ENCODE data around the gene KRTAP3-2.

The KRTAP3-2 gene

GRCh38 chr17:41029633-41030245 is 30.0 kb upstream of the KRTAP3-2 start, which contains the start of gene KRTAP1-4:
Gene KRTAP1-4 (minus strand): TSS chr17:41030195. CDS start chr17:41030078, 117 bp downstream.
- no peak within 1 kb of the TSS for H3K4me3 ChIP-seq (ENCODE audit: low read depth, low read length)
- TF ChIP-seq, protein P1, sequence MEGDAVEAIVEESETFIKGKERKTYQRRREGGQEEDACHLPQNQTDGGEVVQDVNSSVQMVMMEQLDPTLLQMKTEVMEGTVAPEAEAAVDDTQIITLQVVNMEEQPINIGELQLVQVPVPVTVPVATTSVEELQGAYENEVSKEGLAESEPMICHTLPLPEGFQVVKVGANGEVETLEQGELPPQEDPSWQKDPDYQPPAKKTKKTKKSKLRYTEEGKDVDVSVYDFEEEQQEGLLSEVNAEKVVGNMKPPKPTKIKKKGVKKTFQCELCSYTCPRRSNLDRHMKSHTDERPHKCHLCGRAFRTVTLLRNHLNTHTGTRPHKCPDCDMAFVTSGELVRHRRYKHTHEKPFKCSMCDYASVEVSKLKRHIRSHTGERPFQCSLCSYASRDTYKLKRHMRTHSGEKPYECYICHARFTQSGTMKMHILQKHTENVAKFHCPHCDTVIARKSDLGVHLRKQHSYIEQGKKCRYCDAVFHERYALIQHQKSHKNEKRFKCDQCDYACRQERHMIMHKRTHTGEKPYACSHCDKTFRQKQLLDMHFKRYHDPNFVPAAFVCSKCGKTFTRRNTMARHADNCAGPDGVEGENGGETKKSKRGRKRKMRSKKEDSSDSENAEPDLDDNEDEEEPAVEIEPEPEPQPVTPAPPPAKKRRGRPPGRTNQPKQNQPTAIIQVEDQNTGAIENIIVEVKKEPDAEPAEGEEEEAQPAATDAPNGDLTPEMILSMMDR (IDR thresholded peaks at IDR 0.05; ENCODE audit: borderline replicate concordance, insufficient read depth, low read depth, low read length) = no peak

GRCh38 chr17:41026715-41027471 is 27.2 kb upstream of the KRTAP3-2 start, which contains the start of gene KRTAP1-5:
Gene KRTAP1-5 (minus strand): TSS chr17:41027208. CDS start chr17:41027155, 53 bp downstream.
- TF ChIP-seq, protein P1 (IDR thresholded peaks at IDR 0.05; ENCODE audit: borderline replicate concordance, insufficient read depth, low read depth, low read length) = no peak

GRCh38 chr17:41024697-41025096 is 25.0 kb upstream of the KRTAP3-2 start:
- TF ChIP-seq, protein P1 (IDR thresholded peaks at IDR 0.05; ENCODE audit: borderline replicate concordance, insufficient read depth, low read depth, low read length) = no peak
- H3K4me3 ChIP-seq (ENCODE audit: low read depth, low read length) = no peak overlapping the region

More at GRCh38 chr17:41026715-41027471, 27.2 kb upstream of the KRTAP3-2 start, which contains the start of gene KRTAP1-5:
- H3K4me3 ChIP-seq (ENCODE audit: low read depth, low read length) = no peak within 1 kb of the TSS

GRCh38 chr17:41020336-41020735 is 20.6 kb upstream of the KRTAP3-2 start:
- no peak overlapping the region for H3K4me3 ChIP-seq (ENCODE audit: low read depth, low read length)

GRCh38 chr17:41019415-41019814 is 19.7 kb upstream of the KRTAP3-2 start:
- TF ChIP-seq, protein P1 (IDR thresholded peaks at IDR 0.05; ENCODE audit: borderline replicate concordance, insufficient read depth, low read depth, low read length) = no peak
- H3K4me3 ChIP-seq (ENCODE audit: low read depth, low read length) = no peak overlapping the region

More at GRCh38 chr17:41020336-41020735, 20.6 kb upstream of the KRTAP3-2 start:
- TF ChIP-seq, protein P1 (IDR thresholded peaks at IDR 0.05; ENCODE audit: borderline replicate concordance, insufficient read depth, low read depth, low read length) = no peak

DNA sequence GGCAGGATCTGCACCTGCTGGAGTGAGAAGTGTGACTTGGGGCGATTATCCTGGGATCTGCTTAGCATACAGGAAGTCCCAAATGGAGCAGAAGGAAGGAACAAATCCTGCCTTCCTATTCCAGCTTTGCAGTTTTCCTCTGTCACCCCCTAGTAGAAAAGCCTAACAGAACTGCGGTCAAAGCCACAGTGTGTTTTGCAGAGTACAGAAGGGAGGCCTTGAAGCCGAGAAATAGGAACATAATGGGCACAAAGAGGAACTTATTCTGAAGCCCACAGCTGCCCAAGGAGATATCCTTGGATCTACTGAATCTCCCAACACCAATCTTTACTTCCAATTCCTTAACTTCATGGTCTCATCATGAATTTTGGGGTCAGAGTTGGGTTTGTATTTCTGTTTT is 18.8 kb upstream of the KRTAP3-2 start:
- H3K4me3 ChIP-seq (ENCODE audit: low read depth, low read length) = no peak overlapping the region
- TF ChIP-seq, protein P1 (IDR thresholded peaks at IDR 0.05; ENCODE audit: borderline replicate concordance, insufficient read depth, low read depth, low read length) = no peak

Data from GM12875 (cell line).